Renal cortical epithelial cell (primary cell): ENCODE data around the gene SHB. TPM values are rescaled to one million over a fixed set of nuclear protein-coding genes. Genes with fewer than 3 reads are reported as not detected.

Experiments used
- DNase-seq: peaks from one replicate; pipeline ENCODE4 v3.0.0-alpha.2; 2011; ENCODE audit warnings: low read depth
- total RNA-seq: library from RNA; depleted of rRNA; stranded (reverse); fragments of >200 nt; gene quantifications from 2 replicates; pipeline ENCODE4 v1.2.3, GENCODE V29; 2014

The SHB gene
- total RNA-seq, 1 donor from 2014 or later = 37.3 TPM

DNA sequence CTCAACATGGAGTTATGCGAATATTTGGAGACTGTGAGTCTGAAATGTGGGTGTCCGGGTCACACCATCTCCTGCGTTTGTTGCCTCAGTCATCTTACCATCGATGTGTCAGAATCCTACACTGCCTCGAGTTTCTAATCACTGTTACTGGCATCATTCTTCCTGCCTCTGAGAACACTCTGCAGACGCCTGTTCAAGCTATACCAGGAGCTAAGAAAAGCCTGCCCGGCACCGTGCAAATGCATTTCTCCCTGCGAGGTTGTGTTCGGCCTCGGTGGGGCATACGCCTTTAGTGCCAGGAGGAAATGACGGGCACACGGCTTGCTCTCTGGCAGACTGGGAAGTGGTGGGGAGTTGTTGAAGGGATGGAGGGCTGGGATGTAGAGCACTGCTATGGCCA is 133.9 kb downstream of the SHB start:
- no peak for DNase-seq

DNA sequence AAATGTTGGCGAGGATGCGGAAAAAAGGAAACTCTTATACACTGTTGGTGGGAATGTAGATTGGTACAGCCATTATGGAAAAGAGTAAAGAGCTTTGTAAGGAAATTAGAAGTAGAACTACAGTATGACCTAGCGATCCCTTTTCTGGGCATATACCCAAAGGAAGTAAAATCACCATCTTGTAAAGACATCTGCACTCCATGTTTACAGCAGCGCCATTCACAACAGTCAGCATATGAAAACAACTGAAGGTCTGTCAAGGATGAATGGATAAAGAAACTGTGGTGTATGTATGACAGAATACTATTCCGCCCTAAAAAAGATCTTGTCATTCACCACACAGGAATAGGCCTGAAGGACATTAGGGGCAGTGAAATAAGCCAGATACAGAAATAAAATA is 137.4 kb downstream of the SHB start:
- DNase-seq = no peak

DNA sequence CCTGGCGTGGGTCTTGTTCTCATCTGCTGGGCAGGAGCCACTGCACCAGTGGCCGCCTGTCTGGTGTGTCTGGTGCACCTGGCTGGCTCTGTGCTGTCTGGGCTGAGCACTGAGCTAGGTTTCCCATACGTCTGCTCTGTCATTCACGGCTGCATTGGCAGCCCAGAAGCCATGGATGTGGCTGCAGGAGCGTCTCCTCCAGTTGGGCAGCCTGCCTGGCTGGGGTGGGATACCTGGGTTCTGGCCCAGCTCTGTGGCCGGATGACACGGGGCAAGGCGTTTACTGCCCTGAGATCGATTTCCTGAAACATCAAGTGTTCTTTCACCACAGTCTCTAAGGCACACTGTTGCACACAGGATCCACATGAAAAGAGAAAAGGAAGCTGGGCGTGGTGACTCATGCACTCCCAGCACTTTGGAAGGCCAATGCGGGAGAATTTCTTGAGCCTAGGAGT is 139.6 kb downstream of the SHB start:
- no peak for DNase-seq

DNA sequence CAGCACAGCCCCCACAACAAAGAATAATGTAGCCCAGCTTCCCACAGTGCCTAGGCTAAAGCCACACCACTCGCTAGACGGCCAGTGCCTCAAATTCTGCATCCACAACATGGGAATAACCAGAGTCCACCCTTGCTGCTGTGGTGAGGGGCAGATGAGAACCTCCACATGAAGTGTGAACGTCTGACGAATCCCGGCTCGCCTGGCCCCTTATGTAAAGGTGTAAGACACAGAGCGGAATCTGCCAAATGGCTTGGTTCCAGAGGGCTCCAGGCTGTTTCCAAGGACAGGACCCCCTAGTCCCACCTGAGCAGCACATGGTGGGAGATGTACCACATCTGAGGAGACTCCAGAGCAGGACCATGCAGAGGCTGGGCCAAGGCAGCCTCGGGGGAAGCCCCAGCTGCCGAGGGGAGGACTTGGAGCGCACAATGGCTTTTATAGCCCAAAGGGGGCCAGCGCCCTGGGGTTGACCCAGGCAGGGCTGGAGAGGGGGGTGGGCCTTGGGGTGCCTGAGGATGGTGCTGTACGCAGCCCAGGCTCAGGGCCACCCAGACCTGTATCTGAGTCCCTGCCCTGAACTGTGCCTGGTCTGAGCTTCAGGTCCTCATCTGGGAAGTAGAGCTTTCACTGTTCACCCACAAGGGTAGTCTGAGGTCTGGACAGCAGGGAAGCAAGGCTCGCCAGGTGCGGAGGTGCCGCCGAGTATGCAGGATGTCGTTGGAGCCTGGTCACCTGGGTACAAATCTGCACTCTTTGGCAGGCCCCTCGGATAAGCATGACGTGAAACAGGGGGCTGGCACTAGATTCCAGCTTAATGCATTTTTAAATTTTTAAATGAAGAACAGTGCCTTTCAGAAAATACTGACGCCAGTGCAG is 140.2 kb downstream of the SHB start:
- no peak for DNase-seq

DNA sequence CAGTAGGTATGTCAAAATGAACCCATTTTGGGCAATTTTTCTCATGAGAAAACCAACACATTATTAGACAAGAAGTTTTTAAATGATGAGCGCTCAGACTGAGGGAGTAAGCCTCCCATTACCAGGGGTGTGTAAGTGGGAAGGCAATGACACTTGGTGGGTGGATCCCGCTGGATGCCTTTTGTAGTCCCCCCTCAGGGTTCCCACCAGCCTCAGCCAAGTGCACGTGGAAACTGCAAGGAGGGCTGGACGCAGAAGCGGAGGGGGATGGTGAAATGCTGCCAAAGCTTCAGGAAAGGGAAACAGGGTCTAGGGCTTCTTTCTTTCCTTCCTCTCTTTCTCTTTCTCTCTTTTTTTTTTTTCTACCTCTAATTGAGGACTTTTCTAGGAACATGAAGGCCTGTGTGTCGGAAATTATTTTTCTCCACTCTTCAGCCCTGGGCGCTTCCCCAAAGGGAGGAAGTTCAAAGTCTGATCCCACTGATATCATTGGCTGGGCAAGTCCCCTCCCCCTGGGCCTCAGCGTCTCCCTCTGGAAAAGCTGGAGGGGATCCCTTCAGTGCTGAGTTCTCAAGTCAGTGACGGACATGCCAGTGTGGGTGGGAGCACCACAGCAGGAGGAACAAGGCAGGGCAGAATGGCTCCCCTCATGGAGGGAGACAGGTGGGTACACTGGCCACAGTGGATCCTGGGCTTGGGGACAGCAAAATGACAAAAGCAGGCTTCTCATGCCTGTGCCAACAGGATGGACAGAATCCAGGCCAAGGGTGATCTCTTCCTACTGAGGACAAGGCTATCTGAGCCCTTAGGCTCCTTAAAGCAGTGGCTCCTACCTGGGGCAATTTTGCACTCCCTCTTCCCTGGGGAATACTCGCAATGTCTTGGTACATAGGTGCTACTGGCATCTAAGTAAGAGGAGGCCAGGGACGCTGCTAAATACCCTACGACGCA is 141.2 kb downstream of the SHB start:
- DNase-seq = no peak

DNA sequence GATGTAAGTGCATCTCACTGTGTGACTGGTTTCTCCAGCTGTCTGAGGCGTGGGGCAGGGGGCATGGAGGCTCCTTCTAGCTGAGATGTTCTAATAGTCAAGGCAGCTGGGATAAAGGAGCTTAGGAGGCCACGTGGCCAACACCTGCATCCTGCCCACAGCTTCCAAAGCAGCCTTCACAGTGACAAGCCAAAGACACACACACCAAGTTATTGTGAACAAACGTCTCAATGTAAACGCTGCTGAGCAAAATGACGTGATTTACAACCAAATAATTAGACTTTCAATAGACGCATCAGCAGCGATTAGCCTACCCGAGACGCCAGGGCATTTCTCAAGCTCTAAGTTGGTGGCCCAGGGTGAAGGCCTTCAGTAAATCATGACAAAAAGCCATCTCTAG is 141.9 kb downstream of the SHB start:
- DNase-seq = no peak

DNA sequence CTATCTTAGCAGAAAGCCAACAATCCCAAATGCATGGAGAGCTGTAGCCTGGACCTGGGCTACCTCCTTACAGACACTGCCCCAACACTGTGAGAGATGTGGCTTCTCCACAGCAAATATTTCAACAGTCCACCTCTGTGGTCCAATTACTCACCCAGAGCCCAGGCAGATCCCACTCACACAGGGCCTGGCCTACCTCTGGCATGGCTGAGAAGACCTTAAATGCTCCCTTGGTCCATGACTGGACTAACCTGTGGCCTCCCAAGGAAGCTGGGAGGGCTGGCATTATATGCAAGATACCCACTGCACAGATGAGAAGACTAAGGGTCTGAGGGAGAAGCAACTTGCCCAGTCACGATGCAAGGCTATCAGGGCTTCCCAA is 142.3 kb downstream of the SHB start:
- DNase-seq = no peak

DNA sequence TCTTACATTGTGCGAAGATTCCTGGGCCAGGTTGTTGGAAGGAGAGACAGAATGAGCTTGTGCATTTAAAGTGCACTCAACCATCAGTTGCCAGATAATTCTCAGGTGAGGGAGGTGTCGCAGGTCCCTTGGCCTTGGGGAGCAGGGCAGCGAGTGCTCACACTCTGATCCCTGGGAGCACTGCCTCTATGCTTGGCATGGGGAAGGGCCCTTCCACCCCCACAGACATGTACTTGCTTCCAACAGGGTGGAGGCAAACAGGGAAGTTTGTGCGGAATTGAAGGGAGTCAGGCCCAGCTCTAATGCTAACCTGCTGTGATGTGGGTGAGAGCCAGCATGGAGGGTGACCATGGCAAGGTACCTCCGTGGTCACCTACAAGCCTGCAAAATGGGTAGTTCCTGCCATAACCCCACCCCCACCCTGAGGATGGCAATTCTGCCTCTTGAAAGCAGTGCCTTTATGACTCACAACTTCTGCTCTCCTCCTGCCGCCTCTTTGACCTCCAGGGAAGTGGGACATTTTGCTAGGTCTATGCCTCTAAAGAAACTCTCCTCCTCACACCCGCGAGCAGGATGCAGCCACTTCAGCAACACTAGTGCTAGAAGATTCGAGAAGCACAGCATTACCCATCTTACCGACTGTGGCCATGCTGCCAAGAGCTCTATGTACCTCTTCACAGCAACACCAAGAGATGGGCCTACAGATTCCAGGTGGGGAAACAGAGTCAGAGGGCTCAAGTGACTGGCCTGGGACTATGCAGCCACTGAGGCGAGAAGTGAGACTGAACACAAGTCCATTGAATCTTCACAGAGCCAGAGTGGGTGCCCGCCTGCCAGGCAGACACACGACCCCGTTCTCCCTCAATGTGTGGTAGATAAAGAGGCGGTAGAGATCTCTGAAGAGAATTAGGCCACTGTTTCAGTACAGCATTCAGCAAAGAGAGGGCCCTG is 143.0 kb downstream of the SHB start:
- peak; percentile 64 for DNase-seq

DNA sequence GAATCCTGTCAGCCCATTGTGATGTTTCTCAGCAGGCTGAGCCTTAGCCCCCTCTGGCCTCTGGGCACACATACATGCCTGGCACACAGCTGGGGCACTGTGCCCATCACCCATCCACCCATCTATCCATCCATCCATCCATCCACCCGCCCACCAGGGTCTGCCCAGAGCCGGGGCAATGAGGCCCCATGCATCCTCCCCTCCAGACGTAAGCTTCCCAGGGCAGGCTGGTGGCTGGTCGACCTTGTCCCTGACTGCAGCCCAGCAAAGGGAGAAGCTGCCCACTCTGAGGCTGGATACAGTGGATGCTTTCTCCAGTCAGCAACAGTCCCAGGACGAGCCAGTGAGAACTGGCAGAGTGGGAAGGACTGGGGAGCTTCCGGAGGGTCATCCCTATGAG is 144.0 kb downstream of the SHB start:
- no peak for DNase-seq

DNA sequence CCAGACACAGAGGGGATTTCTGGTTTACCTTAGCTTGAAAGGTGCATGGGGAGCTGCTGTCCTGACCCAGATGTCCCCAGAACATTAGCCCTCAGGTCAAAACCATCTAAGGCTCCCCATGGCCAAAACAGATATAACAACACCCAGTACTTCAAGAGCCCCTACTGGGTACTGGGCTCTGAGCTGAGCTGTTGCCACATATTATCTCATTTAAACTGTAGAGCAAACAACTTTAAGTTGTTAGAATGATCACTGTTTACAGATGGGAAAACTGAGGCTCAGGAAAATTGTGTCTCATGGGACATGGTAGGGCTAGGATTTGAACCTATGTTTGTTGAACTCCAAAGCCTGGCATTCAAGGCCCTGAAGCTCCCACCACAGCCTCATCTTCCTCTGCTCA is 144.5 kb downstream of the SHB start:
- no peak for DNase-seq

DNA sequence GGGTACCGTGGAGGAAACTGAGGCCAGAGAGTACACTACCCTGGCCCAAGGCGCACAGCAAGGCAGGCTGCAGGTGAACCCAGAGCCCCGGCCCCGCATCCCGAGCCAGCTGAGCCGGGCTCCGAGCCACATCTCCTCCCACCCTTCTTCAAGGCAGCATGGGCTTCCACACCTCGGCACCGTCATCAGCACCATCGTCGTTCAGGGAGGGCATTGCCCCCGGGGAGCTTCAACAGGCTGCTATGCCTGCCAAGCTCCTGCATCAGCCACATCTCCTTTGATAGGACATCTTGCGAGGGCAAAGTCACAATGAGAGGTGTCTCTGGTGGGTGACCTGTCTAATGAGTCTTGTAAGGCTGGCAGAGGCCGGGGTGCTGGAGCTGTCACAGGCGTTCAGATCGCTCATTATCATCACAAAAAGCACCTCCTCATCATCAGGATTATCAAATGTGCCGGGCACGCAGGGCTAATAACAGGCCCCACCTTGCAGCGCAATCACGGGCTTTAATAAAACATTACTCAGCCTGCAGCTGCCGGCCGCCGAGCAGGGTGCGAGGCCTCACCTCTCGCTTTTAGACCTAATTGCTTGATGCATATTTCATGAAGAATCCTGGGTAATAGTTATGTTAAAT is 145.1 kb downstream of the SHB start:
- no peak for DNase-seq

DNA sequence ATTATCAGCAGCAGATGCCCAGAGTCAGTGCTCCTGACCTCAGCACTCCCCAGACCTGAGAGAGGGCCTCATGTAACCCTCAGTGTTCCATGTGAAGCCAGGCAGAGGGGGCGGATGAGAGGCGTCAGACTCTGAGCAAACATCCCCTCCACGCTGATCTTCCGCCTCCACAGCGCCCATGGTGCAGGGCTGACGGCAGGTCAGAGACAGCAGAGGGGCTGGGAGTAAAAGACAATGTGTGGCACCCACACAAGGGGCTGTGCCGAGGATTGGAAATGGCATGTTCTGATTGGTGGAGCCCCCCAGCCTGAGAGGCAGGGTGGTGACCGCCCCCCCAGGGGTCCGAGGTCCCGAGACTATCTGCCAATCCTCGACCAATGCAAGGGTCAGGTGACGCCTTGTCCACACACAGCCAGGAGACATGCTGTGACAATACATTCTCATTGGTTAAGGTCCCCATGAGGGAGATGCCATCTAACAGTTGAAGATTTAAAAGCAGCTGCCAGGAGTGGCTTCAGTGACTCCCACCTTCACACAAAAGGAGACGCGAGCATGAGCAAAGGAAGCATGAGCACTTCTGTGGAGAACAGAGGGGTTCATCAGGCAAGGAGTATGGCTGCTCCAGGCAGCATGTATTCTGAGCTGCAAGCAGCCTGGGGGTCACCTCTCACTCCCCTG is 145.8 kb downstream of the SHB start:
- DNase-seq = no peak

DNA sequence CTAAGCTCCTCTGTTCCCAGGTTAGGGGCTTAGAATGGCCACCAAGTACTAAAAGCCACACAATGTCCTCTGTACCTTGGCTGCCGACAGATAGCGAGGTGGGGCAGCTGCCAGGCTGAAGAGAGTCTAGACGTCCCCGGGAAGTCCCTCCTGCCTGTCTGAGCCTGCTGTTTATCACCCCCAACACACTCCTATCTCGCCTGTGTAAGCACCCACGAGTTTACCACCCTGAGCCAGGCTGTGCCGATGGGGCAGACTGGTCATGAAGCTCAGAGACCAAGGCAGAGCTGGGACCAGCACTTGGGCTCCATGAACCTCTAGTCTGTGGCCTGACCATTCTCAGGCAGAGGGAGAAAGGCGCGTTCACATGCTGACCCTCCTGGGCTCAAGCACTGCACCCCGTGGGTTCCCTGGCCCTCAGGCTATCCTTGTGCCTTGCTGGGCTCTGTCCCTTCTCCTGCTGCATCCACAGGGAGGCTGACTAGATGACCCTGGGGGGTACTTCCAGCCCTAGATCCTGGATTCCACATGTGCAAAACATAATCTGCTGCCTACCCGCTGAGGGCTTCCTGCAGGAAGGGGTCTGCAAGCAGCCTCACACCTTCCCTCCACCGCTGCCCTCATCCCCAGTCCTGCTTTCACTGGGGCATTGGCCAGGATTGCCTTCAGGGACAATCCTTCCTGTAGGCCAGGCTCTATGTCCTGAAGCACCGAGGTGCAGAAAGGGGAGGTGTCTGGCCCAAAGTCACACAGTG is 146.5 kb downstream of the SHB start:
- no peak for DNase-seq

DNA sequence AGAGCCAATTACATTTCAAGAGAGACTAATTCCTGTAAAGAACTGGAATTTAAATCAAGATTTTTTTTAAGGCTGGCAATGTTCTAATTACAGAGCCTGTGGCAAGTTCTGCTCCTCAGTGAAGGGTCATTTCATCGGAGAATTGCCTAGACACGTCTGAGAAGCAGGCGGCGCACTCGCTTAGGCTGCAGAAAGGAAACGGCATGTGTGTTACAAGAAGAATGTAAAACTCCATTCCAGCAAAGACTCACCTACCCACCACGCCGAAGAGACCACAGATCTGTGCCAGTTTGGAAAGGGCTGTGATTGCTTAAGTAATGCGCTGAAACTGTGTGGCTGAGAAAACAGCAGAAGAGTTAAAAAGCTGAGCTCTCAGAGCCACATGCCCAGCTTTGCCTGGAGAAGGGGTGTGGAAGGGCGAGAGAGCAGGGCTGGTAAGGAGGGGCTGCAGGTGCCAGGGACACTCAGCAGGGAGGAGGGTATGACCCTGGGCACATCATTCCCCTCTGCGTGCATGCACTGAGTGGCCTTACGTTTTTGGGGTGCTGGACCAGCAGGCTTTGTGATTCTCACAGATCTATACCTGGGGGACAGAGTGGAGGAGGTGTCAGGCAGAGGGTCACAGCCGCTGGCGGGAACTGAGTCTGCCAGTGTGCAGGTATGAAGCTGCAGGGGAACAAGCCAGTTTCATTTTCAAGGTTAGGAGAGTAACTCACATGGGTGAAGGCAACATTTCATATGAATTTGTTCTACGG is 147.3 kb downstream of the SHB start:
- peak; percentile 65 for DNase-seq

DNA sequence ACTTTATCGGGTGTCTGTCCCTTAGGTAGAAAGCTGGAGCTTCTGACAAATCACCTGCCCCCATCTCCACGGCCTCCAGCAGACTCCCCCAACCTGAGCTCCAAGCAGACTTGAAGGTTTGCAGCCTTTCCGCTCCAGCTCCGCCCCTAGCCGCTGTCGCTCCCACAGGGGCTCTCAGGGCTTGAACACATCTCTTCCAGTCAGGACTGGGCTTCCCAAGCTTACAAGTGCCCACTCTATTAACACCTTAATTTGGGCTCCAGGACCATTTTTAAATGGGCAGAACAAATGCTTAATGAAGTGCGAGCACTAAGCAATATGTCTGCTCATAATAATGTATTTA is 147.9 kb downstream of the SHB start:
- DNase-seq = no peak

DNA sequence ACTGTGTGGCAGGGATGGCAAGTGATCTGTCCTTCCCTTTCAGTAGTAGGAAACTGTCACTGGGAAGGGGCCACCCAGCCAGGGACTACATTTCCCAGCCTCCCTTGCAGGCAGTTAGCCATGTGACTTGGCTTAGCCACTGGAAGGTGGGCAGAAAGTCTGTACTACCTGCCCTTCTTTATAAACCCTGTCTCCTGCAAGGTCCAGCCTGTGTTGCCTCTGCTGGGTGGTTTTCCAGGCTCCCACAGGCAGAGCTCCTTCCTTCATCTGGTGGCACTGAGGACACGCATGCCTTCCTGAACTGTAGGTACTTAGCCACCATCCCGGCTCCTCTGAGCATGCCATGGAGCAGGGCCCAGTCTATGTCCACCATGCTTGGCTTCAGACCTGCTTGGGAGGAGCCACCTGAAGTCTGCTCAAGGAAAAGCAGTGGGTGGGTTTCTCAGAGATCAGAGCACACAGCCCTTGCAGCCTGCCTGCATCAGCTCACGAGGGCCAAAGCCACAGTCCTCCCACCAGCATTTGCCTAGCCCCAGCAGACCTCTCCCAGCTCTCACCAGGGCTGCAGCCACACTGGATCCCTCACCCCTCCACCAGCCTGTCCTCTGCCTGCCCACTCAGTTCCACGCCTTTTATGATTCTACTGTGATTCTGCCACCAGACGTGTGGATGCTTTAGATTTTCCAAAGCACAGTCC is 148.4 kb downstream of the SHB start:
- no peak for DNase-seq

DNA sequence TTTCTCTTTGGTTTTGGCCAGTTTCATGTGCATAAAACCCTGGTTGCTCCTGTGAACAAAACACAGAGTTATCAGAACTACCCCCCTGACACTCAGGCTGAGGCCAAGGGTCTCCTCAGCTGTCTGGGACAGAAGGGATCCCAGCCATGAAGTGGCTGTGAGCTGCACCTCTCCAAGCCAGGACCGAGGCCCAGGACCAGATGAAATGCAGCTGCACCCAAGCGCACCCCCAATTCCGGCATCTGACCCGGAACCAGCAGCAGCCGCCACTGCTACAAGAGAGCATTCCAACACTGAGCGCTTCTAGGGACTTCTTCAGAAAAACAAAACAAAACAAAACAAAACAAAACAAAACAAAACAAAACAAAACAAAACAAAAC is 149.1 kb downstream of the SHB start:
- no peak for DNase-seq

DNA sequence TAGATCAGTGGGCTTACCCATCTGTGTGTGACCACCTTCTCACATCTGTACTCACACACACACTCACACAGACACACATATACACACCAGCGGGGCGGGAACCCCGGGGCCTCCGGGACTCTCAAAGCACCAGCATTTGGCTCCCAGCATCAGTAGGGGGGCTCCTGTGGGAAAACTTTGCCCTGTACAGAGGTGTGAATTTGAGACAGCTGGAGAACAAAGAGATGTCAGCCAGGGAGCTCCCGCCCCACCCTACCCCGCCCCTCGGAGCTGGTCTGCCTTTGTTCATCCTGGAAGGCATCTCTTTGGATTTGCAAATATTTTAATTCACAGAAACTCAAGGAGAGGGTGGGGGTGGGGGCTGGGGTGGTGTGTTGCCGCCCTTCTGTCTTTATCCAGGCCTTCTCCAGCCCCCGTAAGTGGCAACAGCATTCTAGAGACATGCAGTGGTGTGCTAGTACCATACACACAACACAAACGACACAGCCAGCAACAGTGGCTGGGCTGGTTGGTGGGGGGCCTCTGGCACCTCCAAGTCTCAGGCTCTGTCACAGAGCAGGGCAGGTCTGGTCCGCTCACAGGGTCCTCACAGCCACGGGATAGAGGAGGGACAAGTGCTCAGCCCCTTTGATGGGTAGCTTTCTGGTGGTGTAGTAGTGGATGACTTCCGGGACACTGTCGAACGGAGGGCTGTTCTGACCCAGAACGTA is 149.6 kb downstream of the SHB start:
- no peak for DNase-seq
